ENCODE results near the gene NUP93. TPM values are rescaled to one million over a fixed set of nuclear protein-coding genes. Genes with fewer than 3 reads are reported as not detected.

NUP93 gene
- total and polyA plus RNA-seq, 4 experiments from 2014 or later = 48.0 to 73.2 (median 59.8) TPM

GRCh38 chr16:56823081-56823733 is 93.3 kb downstream of the NUP93 start:
- H3K9me3 ChIP-seq (ENCODE audit: control insufficient read depth in 1 of 2, low read length in 2 of 2) = no peaks in the 10 kb centered on the region
- no peak overlapping the region for H3K27ac ChIP-seq (ENCODE audit: low read depth, low read length)
- Mint-ChIP-seq H3K4me1 (peaks cover 0 to 4% (median 3%) of the 10 kb centered on the region in 4 donors), H3K27me3 (no peaks in the 10 kb centered on the region), H3K27ac (peak overlapping the region in 2 of 7 donors; percentile 27 to 30), H3K9me3 (no peaks in the 10 kb centered on the region), H3K36me3 (peaks cover 26 to 60% of the 10 kb centered on the region in 2 donors), H3K4me3 (no peak overlapping the region)
- DNase-seq = no peak
- H3K27me3 ChIP-seq (ENCODE audit: insufficient read depth, low read length) = no peaks in the 10 kb centered on the region
- peaks cover 4% of the 10 kb centered on the region for H3K4me1 ChIP-seq (ENCODE audit: insufficient read depth, low read length)
- ChIA-PET POLR2A (ENCODE audit: partially characterized antibody) (no interaction called here), CTCF (ENCODE audit: partially characterized antibody) (no interaction called here)
- H3K36me3 ChIP-seq (ENCODE audit: insufficient read depth, low read length) = peaks cover 37% of the 10 kb centered on the region
- intact Hi-C loops (cut with micrococcal nuclease) = no loop called here
- no peak overlapping the region for H3K4me3 ChIP-seq (ENCODE audit: low read length in 2 of 2)

- DNase-seq = no peak
- Mint-ChIP-seq H3K27me3 (no peaks in the 10 kb centered on the region), H3K36me3 (peaks cover 31 to 60% of the 10 kb centered on the region in 2 donors), H3K9me3 (no peaks in the 10 kb centered on the region), H3K4me1 (peaks cover 0 to 4% (median 3%) of the 10 kb centered on the region in 4 donors), H3K27ac (no peak overlapping the region), H3K4me3 (no peak overlapping the region)
- ChIA-PET POLR2A (ENCODE audit: partially characterized antibody) (no interaction called here), CTCF (ENCODE audit: partially characterized antibody) (no interaction called here)
- peaks cover 40% of the 10 kb centered on the region for H3K36me3 ChIP-seq (ENCODE audit: insufficient read depth, low read length)
- H3K4me3 ChIP-seq (ENCODE audit: low read length in 2 of 2) = no peak overlapping the region
- H3K9me3 ChIP-seq (ENCODE audit: control insufficient read depth in 1 of 2, low read length in 2 of 2) = no peaks in the 10 kb centered on the region
- intact Hi-C loops (cut with micrococcal nuclease) = no loop called here
- no peak overlapping the region for H3K27ac ChIP-seq (ENCODE audit: low read depth, low read length)
- peaks cover 4% of the 10 kb centered on the region for H3K4me1 ChIP-seq (ENCODE audit: insufficient read depth, low read length)
- no peaks in the 10 kb centered on the region for H3K27me3 ChIP-seq (ENCODE audit: insufficient read depth, low read length)
These were observed 94.4 kb downstream of the NUP93 start for GRCh38 chr16:56824331-56824730.

GRCh38 chr16:56824804-56825203 is 94.9 kb downstream of the NUP93 start:
- Mint-ChIP-seq H3K9me3 (no peaks in the 10 kb centered on the region), H3K4me1 (peaks cover 0 to 4% (median 3%) of the 10 kb centered on the region in 4 donors), H3K4me3 (no peak overlapping the region), H3K27me3 (no peaks in the 10 kb centered on the region), H3K36me3 (peaks cover 33 to 62% of the 10 kb centered on the region in 2 donors), H3K27ac (peak overlapping the region in 1 of 7 donors; percentile 46)
- no peaks in the 10 kb centered on the region for H3K9me3 ChIP-seq (ENCODE audit: control insufficient read depth in 1 of 2, low read length in 2 of 2)
- ChIA-PET POLR2A (ENCODE audit: partially characterized antibody) (no interaction called here), CTCF (ENCODE audit: partially characterized antibody) (no interaction called here)
- no peak overlapping the region for H3K4me3 ChIP-seq (ENCODE audit: low read length in 2 of 2)
- intact Hi-C loops (cut with micrococcal nuclease) = no loop called here
- H3K27ac ChIP-seq (ENCODE audit: low read depth, low read length) = no peak overlapping the region
- H3K36me3 ChIP-seq (ENCODE audit: insufficient read depth, low read length) = peaks cover 36% of the 10 kb centered on the region
- peaks cover 4% of the 10 kb centered on the region for H3K4me1 ChIP-seq (ENCODE audit: insufficient read depth, low read length)
- DNase-seq = no peak
- H3K27me3 ChIP-seq (ENCODE audit: insufficient read depth, low read length) = no peaks in the 10 kb centered on the region

GRCh38 chr16:56825826-56826225 is 95.9 kb downstream of the NUP93 start:
- Mint-ChIP-seq H3K27me3 (no peaks in the 10 kb centered on the region), H3K36me3 (peaks cover 30 to 66% of the 10 kb centered on the region in 2 donors), H3K4me1 (peaks cover 0 to 4% (median 3%) of the 10 kb centered on the region in 4 donors), H3K4me3 (no peak overlapping the region), H3K27ac (no peak overlapping the region), H3K9me3 (no peaks in the 10 kb centered on the region)
- no peaks in the 10 kb centered on the region for H3K27me3 ChIP-seq (ENCODE audit: insufficient read depth, low read length)
- POLR2A ChIA-PET (ENCODE audit: partially characterized antibody) = no interaction called here
- CTCF ChIA-PET (ENCODE audit: partially characterized antibody) = no interaction called here
- H3K9me3 ChIP-seq (ENCODE audit: control insufficient read depth in 1 of 2, low read length in 2 of 2) = no peaks in the 10 kb centered on the region
- H3K36me3 ChIP-seq (ENCODE audit: insufficient read depth, low read length) = peaks cover 34% of the 10 kb centered on the region
- H3K27ac ChIP-seq (ENCODE audit: low read depth, low read length) = no peak overlapping the region
- intact Hi-C loops (cut with micrococcal nuclease) = no loop called here
- peaks cover 4% of the 10 kb centered on the region for H3K4me1 ChIP-seq (ENCODE audit: insufficient read depth, low read length)
- H3K4me3 ChIP-seq (ENCODE audit: low read length in 2 of 2) = no peak overlapping the region
- DNase-seq = no peak

GRCh38 chr16:56828647-56829046 is 98.7 kb downstream of the NUP93 start:
- DNase-seq = no peak
- H3K36me3 Mint-ChIP-seq = peaks cover 41 to 71% of the 10 kb centered on the region in 2 donors
- H3K4me1 Mint-ChIP-seq = peaks cover 0 to 4% (median 3%) of the 10 kb centered on the region in 4 donors
- no peak overlapping the region for H3K27ac Mint-ChIP-seq
- Histone ChIP-seq H3K4me3 (ENCODE audit: low read length in 2 of 2) (no peak overlapping the region), H3K36me3 (ENCODE audit: insufficient read depth, low read length) (peaks cover 27% of the 10 kb centered on the region), H3K9me3 (ENCODE audit: control insufficient read depth in 1 of 2, low read length in 2 of 2) (no peaks in the 10 kb centered on the region), H3K27ac (ENCODE audit: low read depth, low read length) (no peak overlapping the region), H3K4me1 (ENCODE audit: insufficient read depth, low read length) (peaks cover 4% of the 10 kb centered on the region), H3K27me3 (ENCODE audit: insufficient read depth, low read length) (no peaks in the 10 kb centered on the region)
- H3K9me3 Mint-ChIP-seq = no peaks in the 10 kb centered on the region
- CTCF ChIA-PET (ENCODE audit: partially characterized antibody) = interaction anchor here (1.0 kb wide), 1 partner anchor 38 kb away, joined by 3 read pairs; no protein-coding TSS in a partner anchor
- H3K27me3 Mint-ChIP-seq = no peaks in the 10 kb centered on the region
- POLR2A ChIA-PET (ENCODE audit: partially characterized antibody) = no interaction called here
- H3K4me3 Mint-ChIP-seq = no peak overlapping the region
- intact Hi-C loops (cut with micrococcal nuclease) = no loop called here

- ChIA-PET POLR2A (ENCODE audit: partially characterized antibody) (no interaction called here), CTCF (ENCODE audit: partially characterized antibody) (interaction anchor here (1.5 kb wide), 1 partner anchor 9 kb away, joined by 4 read pairs; no protein-coding TSS in a partner anchor)
- H3K4me3 Mint-ChIP-seq = no peak overlapping the region
- no peak for DNase-seq
- intact Hi-C loops (cut with micrococcal nuclease) = no loop called here
- no peaks in the 10 kb centered on the region for H3K9me3 Mint-ChIP-seq
- H3K27ac Mint-ChIP-seq = peak overlapping the region in 1 of 7 donors; percentile 11
- peaks cover 31% of the 10 kb centered on the region for H3K36me3 ChIP-seq (ENCODE audit: insufficient read depth, low read length)
- H3K4me3 ChIP-seq (ENCODE audit: low read length in 2 of 2) = no peak overlapping the region
- peaks cover 48 to 75% of the 10 kb centered on the region in 2 donors for H3K36me3 Mint-ChIP-seq
- no peak overlapping the region for H3K27ac ChIP-seq (ENCODE audit: low read depth, low read length)
- peaks cover 0 to 4% (median 3%) of the 10 kb centered on the region in 4 donors for H3K4me1 Mint-ChIP-seq
- H3K9me3 ChIP-seq (ENCODE audit: control insufficient read depth in 1 of 2, low read length in 2 of 2) = no peaks in the 10 kb centered on the region
- no peaks in the 10 kb centered on the region for H3K27me3 ChIP-seq (ENCODE audit: insufficient read depth, low read length)
- peaks cover 4% of the 10 kb centered on the region for H3K4me1 ChIP-seq (ENCODE audit: insufficient read depth, low read length)
- H3K27me3 Mint-ChIP-seq = no peaks in the 10 kb centered on the region
These were observed 100.7 kb downstream of the NUP93 start for GRCh38 chr16:56830669-56831068.

- H3K4me1 Mint-ChIP-seq = peaks cover 0 to 1% (median 0%) of the 10 kb centered on the region in 4 donors
- intact Hi-C loops (cut with micrococcal nuclease) = no loop called here
- no peak overlapping the region for H3K27ac ChIP-seq (ENCODE audit: low read depth, low read length)
- no peak for DNase-seq
- peaks cover 28% of the 10 kb centered on the region for H3K36me3 ChIP-seq (ENCODE audit: insufficient read depth, low read length)
- CTCF ChIA-PET (ENCODE audit: partially characterized antibody) = no interaction called here
- no peaks in the 10 kb centered on the region for H3K27me3 ChIP-seq (ENCODE audit: insufficient read depth, low read length)
- H3K4me3 Mint-ChIP-seq = no peak overlapping the region
- no peaks in the 10 kb centered on the region for H3K27me3 Mint-ChIP-seq
- no peak overlapping the region for H3K4me3 ChIP-seq (ENCODE audit: low read length in 2 of 2)
- POLR2A ChIA-PET (ENCODE audit: partially characterized antibody) = no interaction called here
- H3K36me3 Mint-ChIP-seq = peaks cover 61 to 84% of the 10 kb centered on the region in 2 donors
- H3K9me3 ChIP-seq (ENCODE audit: control insufficient read depth in 1 of 2, low read length in 2 of 2) = no peaks in the 10 kb centered on the region
- peak overlapping the region in 1 of 7 donors; percentile 42 for H3K27ac Mint-ChIP-seq
- H3K4me1 ChIP-seq (ENCODE audit: insufficient read depth, low read length) = no peaks in the 10 kb centered on the region
- H3K9me3 Mint-ChIP-seq = no peaks in the 10 kb centered on the region
These were observed 102.8 kb downstream of the NUP93 start for GRCh38 chr16:56832768-56833167.
